Neural cell (in vitro differentiated cells): ENCODE results near the gene STK10. TPM values are rescaled to one million over a fixed set of nuclear protein-coding genes. Genes with fewer than 3 reads are reported as not detected.
"Not testable (repeated sequence)": the region's sequence is repeated elsewhere in the genome, so short reads cannot be mapped to it uniquely, and the experiment has no call there.

Experiments used
- H2AFZ ChIP-seq: fragments of 200-600, 300-800 bp; sonication (generic), shearing (Covaris generic); 2 replicates; pipeline ENCODE4 v1.6.0; 2014; ENCODE audit warnings: low read depth, mild to moderate bottlenecking, antibody characterized with exemption, low read length, moderate library complexity
- H3F3A ChIP-seq: fragments of 200-600 bp; shearing (Covaris generic); 2 replicates; pipeline ENCODE4 v1.6.1; 2016; ENCODE audit warnings: mild to moderate bottlenecking, moderate library complexity, mixed read lengths, antibody characterized with exemption, low read length; ENCODE audit not compliant: insufficient read depth, poor library complexity, severe bottlenecking
- H3K27ac ChIP-seq: fragments of 200-600, 300-800 bp; sonication (generic), shearing (Covaris generic); 2 replicates; pipeline ENCODE4 v1.5.1; 2014; ENCODE audit warnings: mild to moderate bottlenecking, low read length, moderate library complexity
- H3K27me3 ChIP-seq: fragments of 300-800, 200-600 bp; sonication (generic), shearing (Covaris generic); 2 replicates; pipeline ENCODE4 v1.6.0; 2014; ENCODE audit warnings: mild to moderate bottlenecking, low read depth, low read length, moderate library complexity; ENCODE audit not compliant: insufficient read depth
- H3K36me3 ChIP-seq: fragments of 300-800, 200-600 bp; sonication (generic), shearing (Covaris generic); 2 replicates; pipeline ENCODE4 v1.5.1; 2014; ENCODE audit warnings: mild to moderate bottlenecking, antibody characterized with exemption, low read length, moderate library complexity; ENCODE audit not compliant: insufficient read depth
- H3K4me2 ChIP-seq: fragments of 300-800, 200-600 bp; sonication (generic), shearing (Covaris generic); 2 replicates; pipeline ENCODE4 v1.6.0; 2014; ENCODE audit warnings: mild to moderate bottlenecking, low read length
- H3K4me3 ChIP-seq: fragments of 300-800, 200-600 bp; sonication (generic), shearing (Covaris generic); 2 replicates; pipeline ENCODE4 v1.5.1; 2014; ENCODE audit warnings: mild to moderate bottlenecking, low read length, moderate library complexity
- H3K79me2 ChIP-seq: fragments of 200-600 bp; shearing (Covaris generic); replicated peaks from 2 replicates; pipeline ENCODE4 v1.6.0; 2014; ENCODE audit warnings: mild to moderate bottlenecking, low read length, moderate library complexity; ENCODE audit not compliant: insufficient read depth
- H3K9ac ChIP-seq: fragments of 300-800, 200-600 bp; sonication (generic), shearing (Covaris generic); 2 replicates; pipeline ENCODE4 v1.6.1; 2016; ENCODE audit warnings: mild to moderate bottlenecking, low read length, mixed read lengths
- H3K9me2 ChIP-seq: fragments of 200-600 bp; shearing (Covaris generic); 2 replicates; pipeline ENCODE4 v1.6.1; 2016; ENCODE audit warnings: mild to moderate bottlenecking, low read length, mixed read lengths; ENCODE audit not compliant: insufficient read depth
- H3K9me3 ChIP-seq: fragments of 200-600, 300-800 bp; sonication (generic), shearing (Covaris generic); 2 replicates; pipeline ENCODE4 v1.6.1; 2016; ENCODE audit warnings: mild to moderate bottlenecking, mixed run types, low read length, moderate library complexity, mixed read lengths
- H4K20me1 ChIP-seq: fragments of 200-600 bp; shearing (Covaris generic); 2 replicates; pipeline ENCODE4 v1.6.1; 2016; ENCODE audit warnings: mild to moderate bottlenecking, mixed run types; ENCODE audit not compliant: insufficient read depth
- EP300 ChIP-seq: fragments of 450-650 bp; conservative IDR thresholded peaks from 2 replicates; pipeline ENCODE4 v1.6.1; 2014; ENCODE audit warnings: antibody characterized with exemption, mild to moderate bottlenecking, moderate library complexity; ENCODE audit not compliant: poor library complexity, severe bottlenecking
- EZH2 ChIP-seq: fragments of 200-600, 300-800 bp; shearing (Covaris generic), sonication (generic); IDR thresholded peaks from 2 replicates; pipeline ENCODE4 v1.6.1; 2014; ENCODE audit warnings: antibody characterized with exemption, low read length, borderline replicate concordance, mild to moderate bottlenecking; ENCODE audit not compliant: insufficient read depth, poor library complexity, severe bottlenecking
- MXI1 ChIP-seq: fragments of 450-650 bp; conservative IDR thresholded peaks from 2 replicates; pipeline ENCODE4 v1.6.1; 2014; ENCODE audit warnings: antibody characterized with exemption, mild to moderate bottlenecking; ENCODE audit not compliant: poor library complexity, severe bottlenecking
- POLR2AphosphoS5 ChIP-seq: IDR thresholded peaks from 2 replicates; pipeline ENCODE4 v1.6.1; 2012
- RAD21 ChIP-seq: fragments of 450-650 bp; conservative IDR thresholded peaks from 2 replicates; pipeline ENCODE4 v1.6.1; 2014; ENCODE audit warnings: antibody characterized with exemption, mild to moderate bottlenecking, moderate library complexity
- SMC3 ChIP-seq: fragments of 450-650 bp; conservative IDR thresholded peaks from 2 replicates; pipeline ENCODE4 v1.6.1; 2014; ENCODE audit warnings: antibody characterized with exemption, mild to moderate bottlenecking, moderate library complexity; ENCODE audit not compliant: poor library complexity
- TAF1 ChIP-seq: IDR thresholded peaks from 2 replicates; pipeline ENCODE4 v1.6.1; 2012; ENCODE audit warnings: low read depth
- polyA plus RNA-seq: library from polyadenylated mRNA; depleted of rRNA; stranded (reverse); fragments of >200 nt; gene quantifications from 2 replicates; pipeline ENCODE4 v1.2.3, GENCODE V29; 2014
- TF ChIP-seq, protein P1 (sequence below): IDR thresholded peaks from 2 replicates; pipeline ENCODE4 v1.6.1; 2012; ENCODE audit warnings: borderline replicate concordance
- TF ChIP-seq, protein P2 (sequence below): fragments of 450-650 bp; IDR thresholded peaks from 2 replicates; pipeline ENCODE4 v1.5.1; 2014; ENCODE audit warnings: antibody characterized with exemption, mild to moderate bottlenecking, moderate library complexity; ENCODE audit not compliant: poor library complexity, severe bottlenecking

Gene STK10
- polyA plus RNA-seq, 1 donor from 2014 or later, result 8.2 TPM

DNA sequence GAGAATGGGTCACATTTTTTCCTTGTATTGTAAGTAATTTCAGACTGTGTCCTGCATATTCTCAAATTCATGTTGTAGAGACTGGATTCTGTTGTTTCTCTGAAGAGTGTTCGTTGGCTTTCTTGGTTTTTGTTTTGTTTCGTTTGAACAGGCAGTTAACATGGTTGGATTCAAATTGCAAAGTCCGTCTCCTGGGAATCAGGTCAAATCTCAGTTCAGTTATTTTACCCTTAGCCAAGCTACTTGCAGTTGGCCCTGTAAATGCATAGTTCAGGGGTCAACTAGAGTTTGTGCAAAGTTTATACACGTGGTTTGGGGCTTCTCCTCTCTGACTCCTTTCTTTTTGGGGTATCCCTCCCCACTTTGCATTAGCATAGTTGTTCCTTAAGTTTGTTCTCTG, 159.9 kb downstream of the STK10 start:
- Histone ChIP-seq H3K4me3 (no peak overlapping the region), H2AFZ (no peak overlapping the region), H3K36me3 (no peaks in the 10 kb centered on the region), H3K9ac (no peak overlapping the region), H3K27ac (no peak overlapping the region), H3K9me3 (no peaks in the 10 kb centered on the region), H3K27me3 (no peaks in the 10 kb centered on the region), H3F3A (no peaks in the 10 kb centered on the region), H3K79me2 (no peaks in the 10 kb centered on the region), H3K9me2 (no peaks in the 10 kb centered on the region), H4K20me1 (no peaks in the 10 kb centered on the region), H3K4me2 (no peak overlapping the region)
- TF ChIP-seq TAF1 (no peak), EZH2 (no peak), MXI1 (no peak), EP300 (no peak), RAD21 (no peak), POLR2AphosphoS5 (no peak), SMC3 (no peak)
- TF ChIP-seq, protein P1, sequence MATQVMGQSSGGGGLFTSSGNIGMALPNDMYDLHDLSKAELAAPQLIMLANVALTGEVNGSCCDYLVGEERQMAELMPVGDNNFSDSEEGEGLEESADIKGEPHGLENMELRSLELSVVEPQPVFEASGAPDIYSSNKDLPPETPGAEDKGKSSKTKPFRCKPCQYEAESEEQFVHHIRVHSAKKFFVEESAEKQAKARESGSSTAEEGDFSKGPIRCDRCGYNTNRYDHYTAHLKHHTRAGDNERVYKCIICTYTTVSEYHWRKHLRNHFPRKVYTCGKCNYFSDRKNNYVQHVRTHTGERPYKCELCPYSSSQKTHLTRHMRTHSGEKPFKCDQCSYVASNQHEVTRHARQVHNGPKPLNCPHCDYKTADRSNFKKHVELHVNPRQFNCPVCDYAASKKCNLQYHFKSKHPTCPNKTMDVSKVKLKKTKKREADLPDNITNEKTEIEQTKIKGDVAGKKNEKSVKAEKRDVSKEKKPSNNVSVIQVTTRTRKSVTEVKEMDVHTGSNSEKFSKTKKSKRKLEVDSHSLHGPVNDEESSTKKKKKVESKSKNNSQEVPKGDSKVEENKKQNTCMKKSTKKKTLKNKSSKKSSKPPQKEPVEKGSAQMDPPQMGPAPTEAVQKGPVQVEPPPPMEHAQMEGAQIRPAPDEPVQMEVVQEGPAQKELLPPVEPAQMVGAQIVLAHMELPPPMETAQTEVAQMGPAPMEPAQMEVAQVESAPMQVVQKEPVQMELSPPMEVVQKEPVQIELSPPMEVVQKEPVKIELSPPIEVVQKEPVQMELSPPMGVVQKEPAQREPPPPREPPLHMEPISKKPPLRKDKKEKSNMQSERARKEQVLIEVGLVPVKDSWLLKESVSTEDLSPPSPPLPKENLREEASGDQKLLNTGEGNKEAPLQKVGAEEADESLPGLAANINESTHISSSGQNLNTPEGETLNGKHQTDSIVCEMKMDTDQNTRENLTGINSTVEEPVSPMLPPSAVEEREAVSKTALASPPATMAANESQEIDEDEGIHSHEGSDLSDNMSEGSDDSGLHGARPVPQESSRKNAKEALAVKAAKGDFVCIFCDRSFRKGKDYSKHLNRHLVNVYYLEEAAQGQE, result no peak
- TF ChIP-seq, protein P2, sequence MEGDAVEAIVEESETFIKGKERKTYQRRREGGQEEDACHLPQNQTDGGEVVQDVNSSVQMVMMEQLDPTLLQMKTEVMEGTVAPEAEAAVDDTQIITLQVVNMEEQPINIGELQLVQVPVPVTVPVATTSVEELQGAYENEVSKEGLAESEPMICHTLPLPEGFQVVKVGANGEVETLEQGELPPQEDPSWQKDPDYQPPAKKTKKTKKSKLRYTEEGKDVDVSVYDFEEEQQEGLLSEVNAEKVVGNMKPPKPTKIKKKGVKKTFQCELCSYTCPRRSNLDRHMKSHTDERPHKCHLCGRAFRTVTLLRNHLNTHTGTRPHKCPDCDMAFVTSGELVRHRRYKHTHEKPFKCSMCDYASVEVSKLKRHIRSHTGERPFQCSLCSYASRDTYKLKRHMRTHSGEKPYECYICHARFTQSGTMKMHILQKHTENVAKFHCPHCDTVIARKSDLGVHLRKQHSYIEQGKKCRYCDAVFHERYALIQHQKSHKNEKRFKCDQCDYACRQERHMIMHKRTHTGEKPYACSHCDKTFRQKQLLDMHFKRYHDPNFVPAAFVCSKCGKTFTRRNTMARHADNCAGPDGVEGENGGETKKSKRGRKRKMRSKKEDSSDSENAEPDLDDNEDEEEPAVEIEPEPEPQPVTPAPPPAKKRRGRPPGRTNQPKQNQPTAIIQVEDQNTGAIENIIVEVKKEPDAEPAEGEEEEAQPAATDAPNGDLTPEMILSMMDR, result no peak

DNA sequence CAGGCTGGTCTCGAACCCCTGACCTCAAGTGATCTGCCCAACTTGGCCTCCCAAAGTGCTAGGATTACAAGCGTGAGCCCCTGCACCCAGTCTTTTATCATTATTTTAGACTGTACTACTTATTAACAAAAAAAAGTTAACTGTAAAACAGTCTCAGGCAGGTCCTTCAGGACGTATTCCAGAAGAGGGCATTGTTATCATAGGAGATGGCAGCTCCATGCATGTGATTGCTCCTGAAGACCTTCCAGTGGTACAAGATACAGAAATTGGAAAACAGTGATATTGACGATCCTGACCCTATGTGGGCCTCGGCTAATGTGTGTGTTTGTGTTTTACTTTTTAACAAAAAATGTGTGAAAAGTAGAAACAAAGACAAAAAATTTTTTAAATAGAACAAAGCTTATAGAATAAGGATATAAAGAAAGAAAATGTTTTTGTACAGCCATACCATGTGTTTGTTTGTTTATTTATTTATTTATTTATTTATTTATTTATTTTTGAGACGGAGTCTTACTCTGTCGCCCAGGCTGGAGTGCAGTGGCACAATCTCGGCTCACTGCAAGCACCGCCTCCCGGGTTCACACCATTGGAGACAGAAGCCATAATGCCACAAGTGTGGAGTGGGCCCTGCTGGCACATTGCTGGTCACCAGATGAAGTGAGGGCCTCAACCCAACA, 167.8 kb downstream of the STK10 start:
- H2AFZ ChIP-seq, H3F3A ChIP-seq, H3K27ac ChIP-seq, H3K27me3 ChIP-seq, H3K36me3 ChIP-seq, H3K9ac ChIP-seq, H3K4me3 ChIP-seq, H3K79me2 ChIP-seq, H3K4me2 ChIP-seq, H3K9me2 ChIP-seq, H3K9me3 ChIP-seq, H4K20me1 ChIP-seq: not testable (repeated sequence)

DNA sequence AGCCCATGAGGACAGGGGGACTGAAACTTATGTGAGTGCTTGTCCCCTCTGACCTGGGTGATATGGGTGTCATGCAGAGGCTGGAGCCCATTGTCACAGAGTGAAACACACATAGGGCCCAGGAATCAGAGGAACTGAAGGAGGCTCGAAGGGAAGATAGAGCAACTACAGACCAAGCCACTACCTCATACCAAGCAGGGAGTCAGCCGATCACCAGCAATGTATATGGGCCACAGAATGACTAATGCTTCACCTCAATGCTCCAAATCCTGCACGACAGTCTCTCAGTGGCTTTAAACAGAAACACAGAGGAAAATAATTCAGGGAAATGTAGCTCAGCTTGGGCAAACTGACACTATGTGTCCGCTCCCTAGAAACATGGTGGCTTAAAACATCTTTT, 172.7 kb downstream of the STK10 start:
- no peaks in the 10 kb centered on the region for H3K27me3 ChIP-seq
- no peaks in the 10 kb centered on the region for H3K9me2 ChIP-seq
- H3K4me3 ChIP-seq, result no peak overlapping the region
- no peaks in the 10 kb centered on the region for H3F3A ChIP-seq
- no peak overlapping the region for H2AFZ ChIP-seq
- TF ChIP-seq TAF1, result no peak
- TF ChIP-seq MXI1, result no peak
- no peak for TF ChIP-seq EP300
- TF ChIP-seq EZH2, result no peak
- TF ChIP-seq, protein P1, result no peak
- no peak for TF ChIP-seq POLR2AphosphoS5
- TF ChIP-seq, protein P2, result no peak
- no peak for TF ChIP-seq RAD21
- TF ChIP-seq SMC3, result no peak
- H3K9ac ChIP-seq, result no peak overlapping the region
- no peaks in the 10 kb centered on the region for H3K79me2 ChIP-seq
- no peaks in the 10 kb centered on the region for H4K20me1 ChIP-seq
- H3K9me3 ChIP-seq, result no peaks in the 10 kb centered on the region
- H3K27ac ChIP-seq, result no peak overlapping the region
- no peaks in the 10 kb centered on the region for H3K36me3 ChIP-seq
- H3K4me2 ChIP-seq, result no peak overlapping the region
